Measurements from ENCODE around the gene CEP68.
"Not testable (repeated sequence)": the region's sequence is repeated elsewhere in the genome, so short reads cannot be mapped to it uniquely, and the experiment has no call there.

The CEP68 gene, protein sequence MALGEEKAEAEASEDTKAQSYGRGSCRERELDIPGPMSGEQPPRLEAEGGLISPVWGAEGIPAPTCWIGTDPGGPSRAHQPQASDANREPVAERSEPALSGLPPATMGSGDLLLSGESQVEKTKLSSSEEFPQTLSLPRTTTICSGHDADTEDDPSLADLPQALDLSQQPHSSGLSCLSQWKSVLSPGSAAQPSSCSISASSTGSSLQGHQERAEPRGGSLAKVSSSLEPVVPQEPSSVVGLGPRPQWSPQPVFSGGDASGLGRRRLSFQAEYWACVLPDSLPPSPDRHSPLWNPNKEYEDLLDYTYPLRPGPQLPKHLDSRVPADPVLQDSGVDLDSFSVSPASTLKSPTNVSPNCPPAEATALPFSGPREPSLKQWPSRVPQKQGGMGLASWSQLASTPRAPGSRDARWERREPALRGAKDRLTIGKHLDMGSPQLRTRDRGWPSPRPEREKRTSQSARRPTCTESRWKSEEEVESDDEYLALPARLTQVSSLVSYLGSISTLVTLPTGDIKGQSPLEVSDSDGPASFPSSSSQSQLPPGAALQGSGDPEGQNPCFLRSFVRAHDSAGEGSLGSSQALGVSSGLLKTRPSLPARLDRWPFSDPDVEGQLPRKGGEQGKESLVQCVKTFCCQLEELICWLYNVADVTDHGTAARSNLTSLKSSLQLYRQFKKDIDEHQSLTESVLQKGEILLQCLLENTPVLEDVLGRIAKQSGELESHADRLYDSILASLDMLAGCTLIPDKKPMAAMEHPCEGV

DNA sequence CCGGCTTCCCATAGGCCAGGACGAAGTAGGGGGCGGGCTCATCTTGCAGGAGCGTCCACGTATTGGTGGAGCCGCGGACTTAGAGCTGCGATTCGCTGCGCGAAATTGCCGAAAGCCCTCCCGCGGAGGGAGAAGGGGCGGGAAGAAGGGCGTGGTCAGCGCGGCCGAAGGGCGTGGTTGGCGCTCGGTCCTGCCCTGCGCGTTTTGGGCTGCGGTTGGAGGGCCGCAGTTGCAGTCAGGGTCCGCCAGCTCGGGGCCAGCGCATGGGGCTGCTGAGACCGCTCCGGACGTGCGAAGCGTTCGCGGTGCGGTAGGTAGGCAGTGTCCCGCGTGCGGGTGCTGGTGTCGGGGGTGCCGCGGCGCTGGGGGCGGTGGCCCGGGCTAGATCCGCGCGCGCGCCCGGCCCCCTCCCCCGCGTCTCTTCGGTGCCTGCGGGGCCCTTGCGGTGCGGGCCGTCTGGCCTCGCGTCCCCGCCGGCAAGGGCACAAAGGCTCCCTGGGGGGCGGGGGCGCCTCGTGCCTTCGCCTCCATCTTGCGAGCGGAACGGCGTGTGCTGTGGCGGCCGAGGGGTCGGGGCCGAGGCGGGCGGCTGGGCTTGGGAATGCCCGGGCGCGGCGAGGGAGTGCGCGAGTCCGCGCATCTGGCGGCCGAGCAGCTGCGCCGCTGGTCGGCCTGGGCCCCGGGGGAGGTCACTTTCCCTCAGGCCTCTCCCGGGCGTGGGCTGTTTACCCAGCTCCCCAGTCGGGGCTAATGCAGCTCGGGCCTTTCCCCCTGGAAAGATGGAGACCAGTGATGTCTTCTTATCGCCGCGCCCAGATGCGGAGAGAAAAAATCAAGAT lies at the start of gene CEP68:
TSS of gene CEP68 (plus strand) at position 202 of the 839 bp plus-strand sequence. CDS start 13,029 bp downstream, outside the sequence.
- peak; percentile 95 for DNase-seq (ENCODE audit: low read depth)

DNA sequence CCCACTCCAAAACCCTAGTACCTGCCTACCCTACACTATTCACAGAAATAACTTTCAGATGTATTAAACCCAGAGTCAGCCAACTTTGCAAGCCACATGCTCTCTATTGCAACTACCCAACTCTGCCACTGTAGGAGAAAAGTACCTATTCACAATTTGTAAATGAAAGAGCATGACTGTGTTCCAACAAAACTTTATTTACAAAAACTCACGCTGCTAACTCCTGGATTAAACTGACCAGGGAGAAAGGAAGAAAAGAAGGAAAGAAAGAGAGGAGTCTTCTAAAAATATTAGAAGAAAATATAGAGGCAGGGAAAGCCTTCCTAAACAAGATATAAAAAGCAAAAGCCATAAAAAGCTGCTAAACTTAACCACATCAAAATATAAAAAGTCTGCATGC lies 42.4 kb upstream of the CEP68 start:
- DNase-seq (ENCODE audit: low read depth) = no peak

DNA sequence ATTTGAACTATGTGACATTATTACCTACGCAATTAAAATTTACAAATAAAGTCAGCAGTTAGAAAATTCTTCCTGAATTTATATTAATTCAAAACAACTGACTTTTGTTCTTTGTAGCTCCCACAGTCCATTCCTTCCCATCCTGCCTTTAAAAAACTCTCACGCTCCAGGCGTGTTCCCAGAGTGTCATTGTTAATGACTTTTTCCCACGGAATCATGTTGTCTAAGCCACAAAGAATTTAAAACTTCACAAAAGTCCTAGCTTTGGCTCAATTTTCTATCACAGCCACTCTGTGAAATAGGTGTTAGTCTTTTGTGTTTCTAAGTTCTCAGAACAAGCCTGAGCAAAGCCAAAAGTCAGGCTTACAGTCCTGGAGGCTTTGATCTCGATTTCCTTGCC lies 40.5 kb upstream of the CEP68 start:
- DNase-seq (ENCODE audit: low read depth) = no peak

DNA sequence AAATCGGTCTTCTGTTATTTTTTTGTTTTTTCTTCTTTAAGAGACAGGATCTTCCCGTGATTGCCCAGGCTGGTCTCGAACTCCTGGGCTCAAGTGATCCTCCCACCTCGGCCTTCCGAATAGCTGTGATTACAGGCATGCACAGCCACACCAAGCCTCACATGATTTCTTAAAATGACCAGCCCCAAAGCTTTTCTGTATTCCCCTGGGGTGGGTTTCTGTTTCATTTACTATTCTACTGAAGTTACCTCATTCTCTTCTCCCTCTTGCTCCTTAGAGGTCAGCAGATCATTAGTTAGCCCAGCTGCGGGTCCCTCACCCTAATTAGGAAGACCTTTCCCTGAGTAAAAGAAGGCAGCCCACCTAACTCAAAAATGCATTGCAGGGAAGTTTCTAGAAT lies 39.4 kb upstream of the CEP68 start:
- DNase-seq (ENCODE audit: low read depth) = no peak

DNA sequence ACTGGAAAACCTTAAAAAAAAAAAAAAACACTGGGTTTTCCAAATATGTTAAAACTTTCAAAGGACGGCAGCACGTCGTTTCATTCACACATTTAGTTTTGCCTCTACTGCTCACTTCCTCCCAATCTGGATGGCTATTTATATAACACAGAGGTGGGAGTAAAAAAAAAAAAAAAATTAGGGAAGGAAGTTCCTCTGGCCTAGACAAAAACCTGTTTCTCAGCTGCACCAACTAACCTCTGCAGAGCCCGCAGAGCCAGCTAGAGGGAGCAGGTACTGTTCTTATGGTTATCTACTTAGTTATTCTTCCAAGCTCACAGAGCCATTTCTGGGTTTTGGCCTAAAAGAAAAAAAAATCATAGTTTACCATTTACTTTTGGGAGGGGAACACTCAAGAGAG lies 38.9 kb upstream of the CEP68 start:
- DNase-seq (ENCODE audit: low read depth) = no peak

DNA sequence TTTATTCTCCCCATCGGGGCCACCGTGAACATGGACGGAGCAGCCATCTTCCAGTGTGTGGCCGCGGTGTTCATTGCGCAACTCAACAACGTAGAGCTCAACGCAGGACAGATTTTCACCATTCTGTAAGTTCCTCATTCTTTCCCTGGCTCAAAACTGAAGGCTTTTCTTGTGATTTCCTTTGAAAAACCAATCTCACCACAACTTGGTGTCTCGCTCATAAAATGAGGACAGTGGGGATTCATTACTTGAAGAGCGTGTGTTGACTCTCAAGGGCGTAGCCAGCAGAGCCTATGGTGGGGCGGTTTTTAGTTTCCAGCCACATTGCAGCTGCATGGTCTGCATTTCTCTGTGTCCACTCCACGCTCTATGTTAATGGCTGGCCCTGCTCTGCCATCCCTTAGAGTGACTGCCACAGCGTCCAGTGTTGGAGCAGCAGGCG lies 38.1 kb upstream of the CEP68 start:
- DNase-seq (ENCODE audit: low read depth) = no peak

DNA sequence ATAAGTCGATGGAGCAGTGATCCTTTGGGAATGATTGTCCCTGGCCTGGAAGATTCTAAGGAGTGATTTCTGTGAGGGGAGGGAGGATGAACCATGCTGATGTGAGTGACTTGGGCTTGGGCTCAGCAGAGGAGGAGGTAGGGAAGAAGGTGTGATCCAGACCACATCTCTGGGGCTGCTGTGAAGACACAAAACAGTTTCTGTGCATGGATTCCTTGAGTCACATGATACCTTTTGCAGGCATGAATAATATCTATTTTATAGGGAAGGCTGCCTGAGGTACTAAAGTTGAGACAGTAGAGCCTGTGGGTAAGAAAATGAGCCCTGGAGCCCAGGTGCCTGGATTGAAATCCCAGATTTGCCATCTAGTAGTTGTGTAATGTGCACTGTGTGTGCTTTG lies 37.2 kb upstream of the CEP68 start:
- no peak for DNase-seq (ENCODE audit: low read depth)

DNA sequence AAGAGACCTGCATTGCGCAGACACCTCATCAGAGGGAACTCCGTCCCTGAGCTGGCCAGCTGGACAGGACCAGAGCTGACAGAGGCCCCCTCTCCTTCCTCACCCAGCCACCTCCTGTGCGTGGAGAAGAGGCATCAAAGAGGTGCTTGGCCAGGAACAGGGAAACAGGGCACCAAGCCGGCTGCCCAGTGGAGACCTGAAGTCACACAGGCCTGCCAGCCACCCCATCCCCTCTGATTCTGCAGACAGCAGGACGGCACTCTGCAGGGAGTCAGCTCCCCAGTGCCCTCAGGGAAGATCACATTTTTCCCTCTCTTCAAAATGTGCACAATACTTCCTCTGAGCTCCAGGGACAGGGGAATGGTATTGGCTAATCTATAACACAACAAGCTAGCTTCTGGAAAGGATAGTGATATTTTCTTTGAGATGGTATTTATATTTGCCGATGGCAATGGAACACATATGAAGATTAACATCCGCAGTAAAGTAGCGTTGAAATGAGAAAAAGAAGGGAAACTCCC lies 36.5 kb upstream of the CEP68 start:
- DNase-seq (ENCODE audit: low read depth) = no peak

DNA sequence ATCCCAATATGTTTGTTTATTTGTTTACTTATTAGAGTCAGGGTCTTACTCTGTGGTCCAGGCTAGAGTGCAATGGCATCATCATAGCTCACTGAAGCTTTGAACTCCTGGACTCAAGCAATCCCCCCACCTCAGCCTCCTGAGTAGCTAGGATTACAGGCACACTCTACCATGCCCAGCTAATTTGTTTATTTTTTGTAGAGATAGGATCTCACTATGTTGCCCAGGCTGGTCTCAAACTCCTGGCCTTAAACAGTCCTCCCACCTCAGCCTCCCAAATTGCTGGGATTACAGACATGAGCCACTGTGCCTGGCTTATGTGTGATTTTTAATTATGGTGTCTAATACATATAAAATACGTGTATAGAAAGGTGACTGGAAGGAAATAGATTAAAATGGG lies 36.0 kb upstream of the CEP68 start:
- not testable (repeated sequence) for DNase-seq (ENCODE audit: low read depth)

DNA sequence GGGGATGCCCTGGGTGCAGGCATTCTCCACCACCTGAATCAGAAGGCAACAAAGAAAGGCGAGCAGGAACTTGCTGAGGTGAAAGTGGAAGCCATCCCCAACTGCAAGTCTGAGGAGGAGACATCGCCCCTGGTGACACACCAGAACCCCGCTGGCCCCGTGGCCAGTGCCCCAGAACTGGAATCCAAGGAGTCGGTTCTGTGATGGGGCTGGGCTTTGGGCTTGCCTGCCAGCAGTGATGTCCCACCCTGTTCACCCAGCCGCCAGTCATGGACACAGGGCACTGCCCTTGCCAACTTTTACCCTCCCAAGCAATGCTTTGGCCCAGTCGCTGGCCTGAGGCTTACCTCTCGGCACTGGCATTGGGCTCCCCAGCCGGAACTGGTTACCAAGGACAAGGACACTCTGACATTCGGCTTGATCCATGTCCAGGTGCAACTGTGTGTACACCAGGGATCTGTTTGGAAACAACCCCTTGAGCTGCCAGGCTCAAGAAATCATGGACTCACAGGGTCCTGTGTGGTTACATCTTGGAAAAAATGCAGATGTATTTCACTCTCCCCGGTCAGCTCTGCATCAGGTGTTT lies 35.2 kb upstream of the CEP68 start:
- DNase-seq (ENCODE audit: low read depth) = no peak

DNA sequence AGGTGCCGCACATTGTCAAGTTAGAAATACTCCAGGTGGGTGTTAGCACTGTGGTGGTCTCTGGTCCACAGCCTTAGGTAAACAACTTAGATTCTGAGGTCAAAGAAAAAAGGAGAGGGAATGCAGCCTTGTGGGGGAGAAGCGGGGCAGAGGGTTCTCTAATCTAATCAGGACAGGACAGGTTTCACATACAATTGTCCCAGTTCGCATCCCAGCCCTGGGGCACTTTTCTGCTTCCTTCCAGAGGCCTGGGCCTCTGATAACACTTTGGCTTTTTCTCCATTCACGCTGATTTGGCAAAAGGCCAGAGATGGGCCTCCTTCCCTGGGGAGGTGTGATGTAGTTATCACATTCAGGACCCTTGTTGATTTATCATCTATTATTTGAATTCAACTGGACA lies 34.5 kb upstream of the CEP68 start:
- DNase-seq (ENCODE audit: low read depth) = no peak

DNA sequence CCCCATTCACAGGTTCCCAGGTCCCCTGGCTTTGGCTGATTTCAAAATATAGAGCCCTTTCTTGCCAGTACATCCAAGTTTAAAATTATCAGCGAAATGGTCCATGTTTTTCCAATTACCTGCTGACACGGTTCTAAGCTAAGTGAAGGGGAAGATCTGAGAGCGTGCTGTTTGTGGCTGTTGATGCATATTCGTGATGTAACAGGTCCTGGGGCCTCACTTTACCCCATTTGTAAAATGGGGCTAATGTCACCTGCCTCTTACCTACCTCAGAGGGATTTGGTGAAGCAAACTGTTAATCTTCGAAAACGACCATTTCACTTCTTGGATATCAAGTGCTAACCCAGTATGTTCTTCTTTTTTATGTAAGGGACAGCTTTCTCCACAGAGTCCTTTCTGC lies 34.0 kb upstream of the CEP68 start:
- DNase-seq (ENCODE audit: low read depth) = no peak

DNA sequence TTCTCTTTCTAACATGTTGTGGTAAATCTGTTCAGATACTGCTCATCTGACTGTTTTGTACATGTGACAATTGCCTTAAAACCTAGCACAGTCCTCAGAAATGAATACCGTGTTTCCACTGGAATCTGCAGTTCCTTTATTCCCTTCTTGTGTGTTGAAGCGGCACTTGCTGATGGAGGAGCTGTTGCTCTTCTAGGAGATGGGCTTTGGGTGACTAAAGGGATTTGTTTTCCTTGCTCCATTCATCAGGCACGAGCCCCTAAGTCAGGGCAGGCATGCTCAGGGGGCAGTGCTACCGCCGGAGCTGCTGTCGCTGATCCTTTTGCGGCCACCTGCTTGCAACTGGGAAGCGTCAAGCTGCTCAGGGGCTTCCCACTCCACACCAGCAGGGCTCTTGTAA lies 32.5 kb upstream of the CEP68 start:
- no peak for DNase-seq (ENCODE audit: low read depth)

DNA sequence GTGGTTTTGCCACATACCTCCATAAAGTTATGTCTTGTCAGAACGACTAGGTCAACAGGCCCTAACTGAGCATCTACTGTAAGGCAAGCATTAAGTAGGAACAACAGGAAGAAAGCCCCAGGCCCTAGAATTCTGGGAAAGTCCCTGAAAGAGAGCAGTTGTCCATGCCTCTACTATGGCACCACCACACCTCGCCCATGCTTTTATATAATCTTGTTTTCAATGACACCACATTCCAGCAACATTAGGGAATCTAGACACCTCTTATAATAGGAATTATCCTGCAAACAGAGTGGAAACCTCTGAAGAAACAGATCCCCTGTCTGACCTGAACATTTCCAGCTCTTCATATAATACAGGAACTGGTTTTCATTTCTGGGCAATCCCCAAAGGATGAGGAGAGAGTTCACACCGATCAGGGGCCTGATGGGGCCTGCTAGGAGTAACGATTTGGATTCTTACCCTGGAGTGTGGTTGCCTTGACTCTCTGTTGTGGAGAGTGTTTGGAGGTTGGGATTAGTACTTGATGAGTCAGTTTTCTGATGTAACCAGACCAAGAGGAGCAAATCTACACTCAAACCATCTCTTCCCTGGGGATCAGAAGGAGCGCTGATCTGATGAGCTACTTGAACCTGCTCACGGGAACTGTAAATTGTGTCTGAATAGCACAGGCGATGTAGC lies 31.9 kb upstream of the CEP68 start:
- peak; percentile 90 for DNase-seq (ENCODE audit: low read depth)

DNA sequence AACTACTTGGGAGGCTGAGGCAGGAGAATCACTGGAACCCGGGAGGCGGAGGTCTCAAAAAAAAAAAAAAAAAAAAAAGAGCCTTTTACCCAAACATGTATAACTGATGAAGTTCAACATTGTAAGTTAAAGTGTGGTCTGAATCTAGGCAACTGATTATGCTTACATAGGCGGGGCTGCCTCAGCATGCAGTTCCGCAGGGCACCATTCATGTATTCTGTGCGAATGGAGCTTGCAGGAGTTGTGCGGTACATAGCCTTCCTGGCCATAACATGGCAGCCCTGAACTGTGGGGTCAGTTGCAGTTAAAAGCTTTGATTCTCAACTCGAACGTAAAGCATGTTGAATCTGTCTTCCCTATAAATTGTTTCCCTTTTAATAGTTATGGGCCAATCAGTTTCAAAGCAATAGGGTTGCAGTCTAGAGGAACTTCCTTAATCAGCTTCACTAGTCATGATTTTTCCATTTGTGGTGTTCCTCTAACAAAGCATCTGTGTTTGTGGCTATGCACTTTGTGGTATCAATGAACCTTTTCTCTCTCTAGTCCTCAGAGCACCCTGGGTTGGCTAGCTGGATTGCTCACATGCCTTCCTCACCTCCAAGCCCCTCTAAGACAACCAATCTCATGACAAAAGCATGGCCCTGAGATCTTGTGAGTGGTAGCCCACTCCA lies 30.6 kb upstream of the CEP68 start:
- no peak for DNase-seq (ENCODE audit: low read depth)

DNA sequence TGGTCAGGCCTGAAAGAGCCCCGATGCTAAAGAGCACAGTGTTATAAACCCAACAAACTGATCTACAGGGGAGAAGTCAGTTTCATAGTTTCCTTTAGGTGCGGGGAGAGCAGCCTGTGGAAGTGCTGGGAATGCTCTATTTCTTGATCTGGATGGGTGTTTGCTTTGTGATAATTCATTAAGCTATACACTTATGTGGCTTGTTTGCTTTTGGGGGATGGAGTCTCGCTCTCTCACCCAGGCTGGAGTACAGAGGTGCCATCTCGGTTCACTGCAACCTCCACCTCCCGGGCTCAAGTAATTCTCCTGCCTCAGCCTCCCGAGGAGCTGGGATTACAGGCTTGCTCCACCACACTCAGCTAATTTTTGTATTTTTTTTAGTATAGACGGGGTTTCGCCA lies 30.1 kb upstream of the CEP68 start:
- no peak for DNase-seq (ENCODE audit: low read depth)

DNA sequence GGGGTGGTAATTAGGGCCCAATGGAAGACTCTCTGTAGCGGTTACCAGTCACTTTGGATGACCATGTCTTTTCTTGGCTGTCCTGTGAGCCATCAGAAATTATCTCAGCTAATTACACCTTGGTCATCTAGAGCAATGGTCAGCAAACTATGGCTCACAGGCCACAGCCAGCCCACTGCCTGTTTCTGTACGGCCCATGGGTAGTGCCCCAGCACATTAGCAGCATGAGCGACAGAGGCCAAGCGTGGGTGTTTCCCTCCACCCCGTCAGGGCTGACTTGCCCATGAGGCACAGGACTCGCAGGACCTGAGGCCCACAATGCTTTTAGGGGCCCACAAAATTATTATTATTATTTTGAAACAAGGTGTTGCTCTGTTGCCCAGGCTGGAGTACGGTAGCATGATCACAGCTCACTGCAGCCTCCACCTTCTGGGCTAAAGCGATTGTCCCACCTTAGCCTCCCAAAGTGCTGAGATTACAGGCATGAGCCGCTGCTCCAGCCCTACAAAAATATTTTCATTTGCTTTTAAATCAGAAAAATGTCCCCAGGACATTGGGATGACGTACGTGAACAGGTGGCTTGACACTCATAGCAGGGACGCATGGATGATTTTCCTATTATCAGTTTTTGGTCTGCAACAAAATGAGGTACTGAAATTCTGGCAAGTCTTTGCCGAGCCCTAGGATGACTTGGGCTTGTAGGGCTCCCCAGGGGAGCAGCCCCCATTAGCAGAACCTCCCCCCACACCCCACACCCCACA lies 29.3 kb upstream of the CEP68 start:
- no peak for DNase-seq (ENCODE audit: low read depth)

DNA sequence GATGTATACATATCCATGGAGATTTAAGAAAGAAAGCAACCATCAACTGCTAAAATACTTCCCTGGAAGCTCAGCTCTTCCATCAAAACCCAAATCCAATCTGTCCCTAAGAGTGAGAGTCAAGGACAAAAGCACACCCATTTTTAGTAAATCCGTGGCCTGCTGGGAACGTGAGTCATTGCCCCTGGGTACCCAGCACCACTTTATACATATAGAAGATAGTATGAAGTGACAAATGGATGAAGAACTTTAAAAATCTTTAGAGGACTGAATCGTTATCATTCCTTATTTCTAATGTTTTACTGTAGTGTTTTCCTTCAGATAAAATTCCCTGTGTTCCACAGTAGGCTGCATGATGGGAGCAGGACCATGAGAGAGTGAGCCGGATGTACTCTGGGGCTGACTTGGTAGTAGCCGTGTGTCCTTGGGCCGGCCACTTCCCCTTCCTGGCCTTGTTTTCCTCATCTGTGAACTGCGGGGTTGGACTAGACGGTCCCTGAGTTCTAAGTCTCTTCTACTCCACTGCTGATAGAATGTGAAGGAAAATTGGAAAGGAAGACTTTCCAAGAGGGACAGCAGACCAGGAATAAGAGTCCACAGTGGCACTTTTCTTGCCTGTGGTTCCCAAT lies 28.5 kb upstream of the CEP68 start:
- DNase-seq (ENCODE audit: low read depth) = no peak

Data from stromal cell of bone marrow (primary cell).